Measurements from ENCODE around the gene NR2F1-AS1. TPM values are rescaled to one million over a fixed set of nuclear protein-coding genes. Genes with fewer than 3 reads are reported as not detected.

NR2F1-AS1 gene
- total RNA-seq, 2 experiments from 2014 or later = not detected

DNA sequence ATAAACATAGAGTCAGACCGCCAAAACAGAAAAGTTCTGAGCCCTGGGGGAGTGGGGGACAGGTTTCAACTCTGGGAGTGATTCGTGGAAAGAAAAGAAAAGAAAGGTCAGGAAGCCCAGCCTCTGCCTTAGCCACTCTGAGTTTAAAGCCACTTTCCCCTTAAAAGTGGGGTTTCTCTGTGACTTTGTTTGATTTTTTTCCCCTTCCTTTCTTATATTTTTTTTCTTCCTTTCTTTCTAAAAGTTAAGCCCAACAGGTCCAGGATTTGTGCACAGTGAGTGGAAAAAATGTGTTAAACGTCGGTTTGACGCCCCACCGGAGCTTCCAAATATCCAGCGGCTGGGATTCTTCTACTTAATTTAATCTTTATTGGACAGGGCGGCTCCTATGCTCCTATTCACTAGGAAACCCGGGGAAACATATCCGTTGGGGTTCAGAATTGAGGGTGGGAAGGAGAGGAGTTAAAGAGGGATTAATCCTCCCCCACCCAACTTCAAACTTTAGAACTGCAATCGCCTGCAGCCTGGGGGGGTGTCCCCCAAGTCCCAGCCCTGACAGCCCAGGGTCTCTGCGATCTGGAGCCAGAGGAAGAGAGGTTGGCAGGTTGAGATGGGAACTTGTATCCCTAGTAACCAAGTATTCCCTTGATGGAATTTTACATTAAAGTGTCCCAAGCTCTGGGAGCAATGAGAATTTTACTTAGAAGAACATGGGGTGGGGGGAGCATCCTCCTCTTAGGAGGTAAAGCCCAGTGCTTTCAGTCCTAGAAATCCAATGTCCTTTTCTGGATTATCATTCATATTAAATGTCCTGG, 6.3 kb downstream of the NR2F1-AS1 start:
- POLR2A ChIA-PET = no interaction called here

DNA sequence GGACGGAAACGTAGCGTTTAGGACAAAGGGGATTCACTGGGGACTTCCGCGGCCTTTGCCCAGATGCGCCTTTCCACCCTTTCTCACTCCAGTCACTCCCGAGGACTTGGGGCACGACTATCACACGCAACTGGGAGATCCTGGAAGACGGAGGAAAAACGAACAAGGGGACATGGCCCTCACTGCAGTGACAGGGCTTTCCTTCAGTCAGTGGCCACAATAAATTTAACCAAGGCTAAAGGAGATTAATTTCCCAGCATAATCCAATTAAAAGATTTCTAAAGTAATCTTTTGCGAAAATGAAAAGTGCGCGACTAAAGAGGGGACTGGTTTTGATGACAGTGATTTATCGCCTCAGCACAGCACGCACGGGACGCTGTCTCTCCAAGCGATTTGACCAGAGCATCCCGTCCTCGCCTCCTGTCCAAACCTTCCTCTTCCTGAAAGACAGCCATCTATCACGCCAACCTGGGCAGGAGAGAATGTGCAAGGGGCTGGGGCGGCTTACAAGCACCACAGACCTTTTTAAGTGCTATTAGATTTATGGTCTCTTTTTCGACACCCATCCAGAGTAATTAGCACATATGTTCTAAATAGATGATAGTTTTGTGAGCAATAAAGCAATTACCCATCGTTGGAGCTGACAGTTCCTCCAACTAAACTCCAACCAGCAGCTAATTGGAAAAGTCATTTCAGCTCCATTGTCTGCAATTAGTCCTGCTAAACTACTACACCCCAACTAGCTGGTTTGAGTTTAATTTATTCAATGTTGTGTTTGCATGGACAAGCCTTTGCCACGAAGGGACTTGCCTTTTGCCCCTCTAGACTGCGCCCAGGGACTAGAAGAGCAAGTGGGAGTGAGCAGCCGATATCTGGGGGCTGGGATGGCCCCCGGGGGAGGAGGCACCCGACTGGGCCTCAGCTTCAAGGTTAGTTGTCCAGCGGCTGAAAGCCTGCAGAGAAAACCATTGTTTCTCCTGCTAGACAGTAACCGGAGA, 7.4 kb downstream of the NR2F1-AS1 start:
- Mint-ChIP-seq H3K27me3 (peaks cover 94% of the 10 kb centered on the region), H3K27ac (no peak overlapping the region), H3K4me1 (peaks cover 9% of the 10 kb centered on the region), H3K36me3 (ENCODE audit: low read depth) (no peaks in the 10 kb centered on the region), H3K4me3 (peak overlapping the region; percentile 39), H3K9me3 (no peaks in the 10 kb centered on the region)
- POLR2A ChIA-PET = no interaction called here
- CTCF ChIA-PET = no interaction called here
- no peak for DNase-seq

More for the DNA sequence above, 6.3 kb downstream of the NR2F1-AS1 start:
- Mint-ChIP-seq H3K4me1 (peaks cover 10% of the 10 kb centered on the region), H3K4me3 (no peak overlapping the region), H3K27me3 (peaks cover 88% of the 10 kb centered on the region), H3K27ac (no peak overlapping the region), H3K36me3 (ENCODE audit: low read depth) (no peaks in the 10 kb centered on the region), H3K9me3 (no peaks in the 10 kb centered on the region)
- CTCF ChIA-PET = interaction anchor here (1.3 kb wide), 1 partner anchor 227 kb away, joined by 3 read pairs; no protein-coding TSS in a partner anchor
- no peak for DNase-seq

DNA sequence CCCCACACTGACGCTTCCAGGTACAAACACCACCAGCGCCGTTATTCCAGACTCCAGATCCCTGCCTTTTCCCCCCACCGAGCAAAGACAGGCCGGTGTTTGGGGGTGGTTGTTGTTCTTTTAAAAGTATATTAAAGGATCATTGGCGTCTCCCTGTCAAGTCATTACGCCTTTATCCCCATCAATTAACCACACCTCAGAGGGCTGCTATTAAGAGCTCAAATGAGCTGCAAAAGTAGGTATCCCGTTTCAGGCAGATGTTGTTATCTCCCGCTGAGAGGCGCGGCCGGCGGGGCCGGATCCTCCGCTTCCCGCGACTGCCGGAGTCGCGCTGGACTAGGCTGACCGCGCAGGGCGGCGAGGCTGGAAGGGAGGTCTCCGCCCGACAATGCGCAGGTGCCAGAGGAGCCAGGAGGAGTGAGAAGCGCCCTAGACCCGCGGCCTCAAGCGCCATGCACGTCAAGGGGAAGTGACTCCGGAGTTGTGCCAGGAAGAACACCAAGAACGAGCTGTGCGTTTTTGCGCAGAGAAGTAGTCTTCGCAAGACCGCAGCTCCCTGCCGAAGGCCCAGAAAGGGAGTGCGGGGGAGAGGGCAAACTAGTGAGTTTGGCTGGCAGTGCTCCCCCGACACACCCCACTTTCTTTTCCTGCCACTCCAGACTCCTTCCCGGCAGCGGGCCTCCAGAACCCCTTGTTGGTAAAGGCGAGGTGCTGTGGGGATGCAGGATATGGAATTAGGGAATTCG, 8.2 kb downstream of the NR2F1-AS1 start:
- Mint-ChIP-seq H3K9me3 (no peaks in the 10 kb centered on the region), H3K4me1 (peaks cover 7% of the 10 kb centered on the region), H3K27me3 (peaks cover 90% of the 10 kb centered on the region), H3K4me3 (no peak overlapping the region), H3K36me3 (ENCODE audit: low read depth) (no peaks in the 10 kb centered on the region), H3K27ac (no peak overlapping the region)
- POLR2A ChIA-PET = no interaction called here
- no peak for DNase-seq
- CTCF ChIA-PET = interaction anchor here (0.9 kb wide), 1 partner anchor 34 kb away, joined by 3 read pairs; no protein-coding TSS in a partner anchor

DNA sequence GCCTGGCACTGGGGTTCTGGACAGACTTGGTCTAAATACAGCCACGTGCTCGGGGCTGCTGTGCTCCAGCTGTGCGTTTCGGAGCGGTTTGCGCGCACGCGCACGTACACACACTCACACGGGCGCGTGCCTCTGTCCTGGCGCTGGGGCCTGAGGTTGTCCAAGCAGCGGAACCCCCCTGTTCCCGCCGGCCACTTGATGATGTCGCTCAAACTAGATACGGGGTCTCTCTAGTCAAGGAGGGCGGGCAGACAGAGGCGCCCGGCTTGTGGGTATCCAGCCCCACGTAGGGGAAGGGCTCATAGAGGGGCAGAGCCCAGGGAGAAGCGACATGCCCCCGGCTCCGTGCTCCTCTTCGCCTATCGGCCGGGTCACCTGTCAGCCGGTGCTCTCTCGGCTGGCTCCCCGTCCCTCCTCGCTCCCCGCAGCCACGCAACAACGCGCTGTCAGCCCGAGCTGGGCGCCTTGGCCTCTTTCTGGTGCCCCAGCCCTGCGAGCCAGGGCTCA, 8.9 kb downstream of the NR2F1-AS1 start:
- Mint-ChIP-seq H3K27me3 (peaks cover 87% of the 10 kb centered on the region), H3K4me1 (peaks cover 7% of the 10 kb centered on the region), H3K4me3 (peak overlapping the region; percentile 26), H3K27ac (no peak overlapping the region), H3K36me3 (ENCODE audit: low read depth) (no peaks in the 10 kb centered on the region), H3K9me3 (no peaks in the 10 kb centered on the region)
- ChIA-PET CTCF (interaction anchor here (0.9 kb wide), 1 partner anchor 35 kb away, joined by 3 read pairs; no protein-coding TSS in a partner anchor), POLR2A (no interaction called here)
- no peak for DNase-seq

DNA sequence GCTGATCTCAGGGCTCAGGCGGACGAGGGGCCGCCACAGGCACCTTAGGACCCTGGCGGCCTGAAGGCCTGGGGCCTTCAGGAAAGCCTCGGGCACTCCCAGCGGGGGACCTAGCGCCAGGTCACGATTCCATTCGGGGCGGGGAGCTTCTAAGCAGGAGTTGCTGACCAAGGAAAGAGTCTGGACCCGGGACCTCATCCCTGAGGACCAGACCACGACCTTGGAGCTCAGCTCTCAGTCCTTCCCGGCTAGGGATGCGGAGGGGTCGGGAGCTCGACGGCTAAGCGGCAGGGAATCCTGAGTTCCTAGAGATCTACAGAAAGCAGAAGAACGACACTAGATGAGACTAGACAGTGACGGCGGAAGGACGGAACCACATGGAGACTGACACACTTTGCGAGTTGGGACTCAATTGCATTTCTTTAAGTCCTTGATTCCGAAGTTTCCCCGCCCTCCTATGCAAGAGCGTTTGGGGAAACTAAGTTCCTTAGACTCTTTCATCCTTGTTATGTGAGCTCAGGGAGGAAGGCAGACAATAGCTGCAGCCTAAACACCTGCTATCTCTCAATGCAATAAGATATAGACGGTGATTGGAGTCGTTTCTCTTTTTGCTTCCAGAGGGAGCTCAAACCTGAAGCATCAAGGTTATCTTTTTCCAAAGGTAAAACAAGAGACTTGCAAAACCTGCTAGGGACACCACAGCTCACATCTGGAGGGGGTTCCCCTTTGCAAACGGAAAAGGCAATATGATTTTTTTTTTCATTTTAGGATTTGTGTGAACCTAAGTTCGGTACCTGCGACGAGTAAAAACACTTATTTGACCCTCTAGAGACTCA, 9.7 kb downstream of the NR2F1-AS1 start:
- DNase-seq = no peak
- no peaks in the 10 kb centered on the region for H3K9me3 Mint-ChIP-seq
- peak overlapping the region; percentile 26 for H3K4me3 Mint-ChIP-seq
- no peaks in the 10 kb centered on the region for H3K36me3 Mint-ChIP-seq (ENCODE audit: low read depth)
- peaks cover 7% of the 10 kb centered on the region for H3K4me1 Mint-ChIP-seq
- CTCF ChIA-PET = interaction anchor here (1.0 kb wide), 1 partner anchor 31 kb away, joined by 4 read pairs; no protein-coding TSS in a partner anchor
- no peak overlapping the region for H3K27ac Mint-ChIP-seq
- H3K27me3 Mint-ChIP-seq = peaks cover 81% of the 10 kb centered on the region
- POLR2A ChIA-PET = no interaction called here

DNA sequence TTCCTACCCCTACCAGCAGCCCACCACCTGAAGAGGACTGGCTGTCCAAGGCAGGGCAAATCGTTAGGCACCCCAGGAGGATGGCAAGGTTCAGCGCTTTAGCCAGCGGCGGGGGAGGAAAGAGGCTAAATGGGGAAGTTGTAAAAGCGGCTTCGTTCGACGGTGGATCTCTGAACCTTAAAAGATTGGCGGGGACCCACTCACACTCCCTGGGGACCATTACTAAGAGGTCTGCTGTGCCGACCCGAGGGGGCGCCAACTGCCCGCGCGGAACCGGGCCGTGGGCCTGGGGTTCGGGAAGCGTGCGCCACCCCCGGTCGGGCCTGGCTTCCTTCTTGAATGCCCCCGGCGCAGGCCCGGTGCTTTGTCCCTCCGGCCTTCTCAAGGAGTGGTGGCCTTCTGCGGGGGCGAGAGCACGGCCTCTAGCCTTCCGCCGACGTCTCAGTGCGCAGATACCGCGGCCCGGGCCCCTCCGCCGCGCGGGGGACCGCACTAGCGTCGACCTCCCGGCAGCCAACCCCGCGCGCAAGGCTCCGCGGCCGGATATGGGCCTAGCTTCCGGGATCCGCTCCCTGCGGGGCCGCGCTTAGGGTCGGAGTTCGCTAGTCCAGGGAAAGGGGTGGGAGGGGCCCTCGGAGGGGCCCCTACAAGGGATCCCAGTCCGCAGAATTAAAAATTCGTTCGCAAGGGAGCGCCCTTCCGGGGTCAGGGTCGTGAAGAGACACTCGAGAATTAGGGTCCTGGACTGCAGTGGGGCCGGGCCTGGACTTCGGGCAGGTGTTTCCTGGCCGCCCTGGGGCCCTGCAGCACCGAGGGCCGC, 10.5 kb downstream of the NR2F1-AS1 start:
- no peaks in the 10 kb centered on the region for H3K9me3 Mint-ChIP-seq
- ChIA-PET POLR2A (interaction anchor here (0.6 kb wide), 1 partner anchor 21 kb away, joined by 3 read pairs; no protein-coding TSS in a partner anchor), CTCF (interaction anchor here (1.0 kb wide), 1 partner anchor 32 kb away, joined by 4 read pairs; no protein-coding TSS in a partner anchor)
- no peak overlapping the region for H3K27ac Mint-ChIP-seq
- no peak for DNase-seq
- no peaks in the 10 kb centered on the region for H3K36me3 Mint-ChIP-seq (ENCODE audit: low read depth)
- no peak overlapping the region for H3K4me3 Mint-ChIP-seq
- peaks cover 7% of the 10 kb centered on the region for H3K4me1 Mint-ChIP-seq
- peaks cover 74% of the 10 kb centered on the region for H3K27me3 Mint-ChIP-seq

DNA sequence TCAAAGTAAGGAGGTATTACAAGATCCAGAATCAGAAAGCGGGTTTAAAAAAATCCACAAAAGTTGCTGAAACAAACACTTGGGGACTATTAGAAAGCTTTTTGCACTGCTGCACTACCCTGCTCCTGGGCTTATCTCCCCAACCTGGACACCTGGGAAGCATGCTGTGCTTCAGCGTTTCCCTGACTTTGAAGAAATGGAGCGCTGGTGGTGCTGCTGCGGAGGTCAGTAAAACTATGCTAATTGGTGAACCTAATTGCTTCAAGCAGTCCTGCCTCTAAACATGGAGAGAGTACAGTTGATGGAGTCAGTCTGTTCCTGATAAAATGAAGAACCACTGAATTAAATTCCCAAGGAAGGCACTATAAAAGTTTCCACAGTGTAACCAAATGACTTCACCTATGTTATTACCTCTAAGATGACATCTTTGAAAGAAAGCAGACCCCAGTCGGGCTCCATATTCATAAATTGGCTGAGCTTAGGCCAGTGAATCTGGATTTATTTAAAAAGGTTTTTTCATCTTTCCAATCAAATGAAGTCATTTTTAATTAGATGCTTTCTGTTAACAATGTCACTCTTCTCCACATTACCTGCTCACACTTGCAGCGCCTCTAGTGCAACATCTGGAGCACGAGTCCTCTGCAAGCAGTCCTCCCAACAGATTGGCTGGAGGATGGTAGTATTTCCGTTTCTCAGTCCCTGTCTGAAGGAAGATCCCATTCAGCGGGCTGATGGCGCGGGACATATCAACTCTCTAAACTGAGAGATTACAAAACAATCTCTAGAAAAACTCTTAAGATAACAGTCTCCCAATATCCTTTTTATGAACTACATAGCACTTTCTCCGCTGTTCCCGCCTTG, 11.5 kb downstream of the NR2F1-AS1 start:
- H3K36me3 Mint-ChIP-seq (ENCODE audit: low read depth) = no peaks in the 10 kb centered on the region
- peaks cover 64% of the 10 kb centered on the region for H3K27me3 Mint-ChIP-seq
- POLR2A ChIA-PET = no interaction called here
- no peak overlapping the region for H3K27ac Mint-ChIP-seq
- H3K4me1 Mint-ChIP-seq = peaks cover 7% of the 10 kb centered on the region
- no peaks in the 10 kb centered on the region for H3K9me3 Mint-ChIP-seq
- DNase-seq = no peak
- H3K4me3 Mint-ChIP-seq = no peak overlapping the region
- CTCF ChIA-PET = no interaction called here

DNA sequence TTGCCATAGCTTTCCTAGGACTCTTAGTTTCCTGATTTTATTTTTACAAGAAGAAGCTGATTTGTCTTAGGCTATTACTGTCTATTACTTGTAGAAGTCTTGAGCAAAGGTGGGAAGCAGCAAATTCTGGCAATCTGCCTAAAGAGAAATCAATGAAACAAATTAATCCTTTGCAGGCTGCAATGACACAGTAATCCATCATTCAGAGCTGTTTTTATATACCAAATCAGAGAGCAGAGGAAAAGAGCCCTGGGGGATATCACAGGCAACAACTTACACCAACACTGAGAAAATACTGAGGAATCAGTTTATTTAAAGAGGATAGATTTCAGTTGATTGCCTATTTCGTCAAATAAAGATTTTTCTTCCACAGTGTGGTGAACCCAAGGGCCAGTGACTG, 13.6 kb downstream of the NR2F1-AS1 start:
- peaks cover 3% of the 10 kb centered on the region for H3K4me1 Mint-ChIP-seq
- no peaks in the 10 kb centered on the region for H3K36me3 Mint-ChIP-seq (ENCODE audit: low read depth)
- POLR2A ChIA-PET = no interaction called here
- H3K27ac Mint-ChIP-seq = no peak overlapping the region
- H3K9me3 Mint-ChIP-seq = no peaks in the 10 kb centered on the region
- H3K27me3 Mint-ChIP-seq = peaks cover 49% of the 10 kb centered on the region
- H3K4me3 Mint-ChIP-seq = no peak overlapping the region
- DNase-seq = no peak
- CTCF ChIA-PET = no interaction called here

DNA sequence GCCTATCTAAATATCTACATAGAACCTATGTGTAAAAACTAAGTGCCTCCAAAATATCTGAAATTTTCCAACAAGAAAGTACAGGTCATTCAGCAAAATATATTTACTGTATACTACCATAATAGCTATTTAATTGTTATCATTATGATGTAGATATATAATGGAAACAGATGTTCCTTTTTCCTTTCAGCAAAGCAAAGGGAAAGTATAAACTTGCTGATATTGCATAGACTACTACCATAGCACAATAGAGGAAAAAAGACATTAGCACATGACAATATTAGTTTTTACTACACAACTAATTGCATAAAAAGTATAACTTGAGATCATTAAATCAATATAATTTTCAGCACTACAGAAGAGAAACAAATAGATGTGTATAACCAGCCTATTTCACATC, 14.9 kb downstream of the NR2F1-AS1 start:
- Mint-ChIP-seq H3K27me3 (peaks cover 36% of the 10 kb centered on the region), H3K4me1 (no peaks in the 10 kb centered on the region), H3K27ac (no peak overlapping the region), H3K4me3 (no peak overlapping the region), H3K9me3 (no peaks in the 10 kb centered on the region), H3K36me3 (ENCODE audit: low read depth) (no peaks in the 10 kb centered on the region)
- ChIA-PET CTCF (no interaction called here), POLR2A (no interaction called here)
- no peak for DNase-seq

DNA sequence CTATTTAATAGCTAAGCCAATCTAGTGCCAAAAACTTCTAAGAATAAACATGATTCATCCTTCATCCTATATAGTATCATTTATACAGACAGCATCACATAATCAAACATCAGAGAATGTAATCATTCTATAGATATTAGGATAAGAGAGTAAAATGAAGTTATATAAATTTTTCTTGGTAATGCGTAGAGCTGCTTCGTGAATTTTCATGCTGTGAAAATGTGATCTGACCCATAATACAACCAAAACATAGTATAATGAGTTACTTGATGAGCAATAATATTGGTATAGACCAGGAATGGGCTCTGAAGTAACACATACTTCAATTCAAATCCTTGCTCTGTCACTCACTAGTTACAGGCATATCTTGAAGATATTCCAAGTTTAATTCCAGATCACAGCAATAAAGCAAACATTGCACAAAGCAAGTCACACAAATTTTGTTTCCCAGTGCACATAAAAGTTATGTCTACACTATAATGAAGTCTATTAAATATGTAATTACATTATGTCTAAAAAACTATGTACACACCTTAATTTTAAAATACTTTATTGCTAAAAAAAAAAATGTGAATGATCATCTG, 23.9 kb downstream of the NR2F1-AS1 start:
- Mint-ChIP-seq H3K4me1 (no peaks in the 10 kb centered on the region), H3K27me3 (peaks cover 8% of the 10 kb centered on the region), H3K27ac (no peak overlapping the region), H3K9me3 (no peaks in the 10 kb centered on the region), H3K4me3 (no peak overlapping the region), H3K36me3 (ENCODE audit: low read depth) (no peaks in the 10 kb centered on the region)
- POLR2A ChIA-PET = no interaction called here
- no peak for DNase-seq
- CTCF ChIA-PET = no interaction called here
